Measurements from ENCODE around the gene TMEM185B.

GRCh38 chr2:120182019-120182560 lies 41.1 kb downstream of the TMEM185B start:
- TF ChIP-seq CTCF (IDR thresholded peaks at IDR 0.05 in 8 of 11, conservative IDR thresholded peaks at IDR 0.05 in 3 of 11) (no peak), POLR2A (IDR thresholded peaks at IDR 0.05) (no peak), POLR2AphosphoS5 (IDR thresholded peaks at IDR 0.05) (no peak)
